ENCODE results near the gene LEF1.

The LEF1 gene

DNA sequence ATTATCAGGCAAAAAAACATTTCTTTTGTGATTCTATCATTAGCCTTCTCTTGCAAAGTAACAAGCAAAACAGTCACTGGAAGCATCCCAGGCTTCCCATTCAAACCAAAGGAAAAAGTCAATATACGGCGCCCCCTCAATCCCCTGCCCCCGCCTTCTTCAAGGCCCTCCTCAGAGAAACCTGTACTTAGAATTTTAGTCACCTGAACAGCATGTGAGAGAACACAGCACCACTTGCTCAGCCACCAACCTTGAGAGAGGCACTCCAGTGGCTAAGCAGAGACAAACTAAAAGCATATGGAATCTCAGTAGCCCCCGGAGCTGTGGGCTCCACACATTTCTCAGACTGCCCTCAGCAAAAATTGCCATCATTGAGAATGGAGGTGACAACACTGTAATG, 25.2 kb downstream of the LEF1 start:
- TF ChIP-seq ESRRG (CRISPR knock-in tag; IDR thresholded peaks at IDR 0.05) (no peak), ZFP30 (CRISPR knock-in tag; IDR thresholded peaks at IDR 0.05) (no peak), TOX (CRISPR knock-in tag; IDR thresholded peaks at IDR 0.05; ENCODE audit: borderline replicate concordance) (no peak), ZNF8 (CRISPR knock-in tag; IDR thresholded peaks at IDR 0.05) (no peak), ZFP3 (CRISPR knock-in tag; IDR thresholded peaks at IDR 0.05) (no peak), BACH2 (CRISPR knock-in tag; IDR thresholded peaks at IDR 0.05; ENCODE audit: borderline replicate concordance) (no peak), RARB (CRISPR knock-in tag; IDR thresholded peaks at IDR 0.05) (no peak), TCF4 (CRISPR knock-in tag; IDR thresholded peaks at IDR 0.05; ENCODE audit: borderline replicate concordance) (no peak), SNAI2 (CRISPR knock-in tag; IDR thresholded peaks at IDR 0.05) (no peak), ARNTL (CRISPR knock-in tag; IDR thresholded peaks at IDR 0.05; ENCODE audit: borderline replicate concordance, low read depth) (no peak)
- TF ChIP-seq, protein P1, sequence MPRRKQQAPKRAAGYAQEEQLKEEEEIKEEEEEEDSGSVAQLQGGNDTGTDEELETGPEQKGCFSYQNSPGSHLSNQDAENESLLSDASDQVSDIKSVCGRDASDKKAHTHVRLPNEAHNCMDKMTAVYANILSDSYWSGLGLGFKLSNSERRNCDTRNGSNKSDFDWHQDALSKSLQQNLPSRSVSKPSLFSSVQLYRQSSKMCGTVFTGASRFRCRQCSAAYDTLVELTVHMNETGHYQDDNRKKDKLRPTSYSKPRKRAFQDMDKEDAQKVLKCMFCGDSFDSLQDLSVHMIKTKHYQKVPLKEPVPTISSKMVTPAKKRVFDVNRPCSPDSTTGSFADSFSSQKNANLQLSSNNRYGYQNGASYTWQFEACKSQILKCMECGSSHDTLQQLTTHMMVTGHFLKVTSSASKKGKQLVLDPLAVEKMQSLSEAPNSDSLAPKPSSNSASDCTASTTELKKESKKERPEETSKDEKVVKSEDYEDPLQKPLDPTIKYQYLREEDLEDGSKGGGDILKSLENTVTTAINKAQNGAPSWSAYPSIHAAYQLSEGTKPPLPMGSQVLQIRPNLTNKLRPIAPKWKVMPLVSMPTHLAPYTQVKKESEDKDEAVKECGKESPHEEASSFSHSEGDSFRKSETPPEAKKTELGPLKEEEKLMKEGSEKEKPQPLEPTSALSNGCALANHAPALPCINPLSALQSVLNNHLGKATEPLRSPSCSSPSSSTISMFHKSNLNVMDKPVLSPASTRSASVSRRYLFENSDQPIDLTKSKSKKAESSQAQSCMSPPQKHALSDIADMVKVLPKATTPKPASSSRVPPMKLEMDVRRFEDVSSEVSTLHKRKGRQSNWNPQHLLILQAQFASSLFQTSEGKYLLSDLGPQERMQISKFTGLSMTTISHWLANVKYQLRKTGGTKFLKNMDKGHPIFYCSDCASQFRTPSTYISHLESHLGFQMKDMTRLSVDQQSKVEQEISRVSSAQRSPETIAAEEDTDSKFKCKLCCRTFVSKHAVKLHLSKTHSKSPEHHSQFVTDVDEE (CRISPR knock-in tag; IDR thresholded peaks at IDR 0.05) = no peak
- no peak for ATAC-seq

DNA sequence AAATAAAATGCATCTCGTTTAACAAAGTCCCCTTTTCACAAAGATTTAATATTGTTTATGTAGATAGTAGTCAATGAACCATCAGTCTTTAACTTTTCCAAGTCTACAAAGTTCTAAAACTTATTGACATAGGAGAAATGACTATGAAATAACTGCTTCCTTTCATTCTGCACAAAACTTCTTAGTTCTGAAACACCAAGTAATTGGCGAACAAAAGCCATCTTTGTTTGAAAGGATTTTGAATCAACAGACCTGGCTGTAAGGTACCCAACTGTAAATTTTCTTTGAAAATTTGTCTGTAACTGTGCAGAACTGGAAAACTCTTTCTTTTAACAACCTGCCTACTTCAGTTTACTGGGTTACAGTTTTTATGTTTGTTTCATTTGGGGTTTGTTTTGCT, 25.9 kb downstream of the LEF1 start:
- no peak for ATAC-seq
- TF ChIP-seq ZFP30 (CRISPR knock-in tag; IDR thresholded peaks at IDR 0.05) (no peak), ZNF8 (CRISPR knock-in tag; IDR thresholded peaks at IDR 0.05) (no peak), ESRRG (CRISPR knock-in tag; IDR thresholded peaks at IDR 0.05) (no peak), TCF4 (CRISPR knock-in tag; IDR thresholded peaks at IDR 0.05; ENCODE audit: borderline replicate concordance) (no peak), ZNF565 (CRISPR knock-in tag; conservative IDR thresholded peaks at IDR 0.05; ENCODE audit: low read depth) (no peak), PPARA (CRISPR knock-in tag; IDR thresholded peaks at IDR 0.05; ENCODE audit: borderline replicate concordance) (no peak), ZC3H10 (CRISPR knock-in tag; IDR thresholded peaks at IDR 0.05) (no peak), OSR1 (CRISPR knock-in tag; IDR thresholded peaks at IDR 0.05) (no peak), RARB (CRISPR knock-in tag; IDR thresholded peaks at IDR 0.05) (no peak), ISL1 (CRISPR knock-in tag; IDR thresholded peaks at IDR 0.05) (no peak)

DNA sequence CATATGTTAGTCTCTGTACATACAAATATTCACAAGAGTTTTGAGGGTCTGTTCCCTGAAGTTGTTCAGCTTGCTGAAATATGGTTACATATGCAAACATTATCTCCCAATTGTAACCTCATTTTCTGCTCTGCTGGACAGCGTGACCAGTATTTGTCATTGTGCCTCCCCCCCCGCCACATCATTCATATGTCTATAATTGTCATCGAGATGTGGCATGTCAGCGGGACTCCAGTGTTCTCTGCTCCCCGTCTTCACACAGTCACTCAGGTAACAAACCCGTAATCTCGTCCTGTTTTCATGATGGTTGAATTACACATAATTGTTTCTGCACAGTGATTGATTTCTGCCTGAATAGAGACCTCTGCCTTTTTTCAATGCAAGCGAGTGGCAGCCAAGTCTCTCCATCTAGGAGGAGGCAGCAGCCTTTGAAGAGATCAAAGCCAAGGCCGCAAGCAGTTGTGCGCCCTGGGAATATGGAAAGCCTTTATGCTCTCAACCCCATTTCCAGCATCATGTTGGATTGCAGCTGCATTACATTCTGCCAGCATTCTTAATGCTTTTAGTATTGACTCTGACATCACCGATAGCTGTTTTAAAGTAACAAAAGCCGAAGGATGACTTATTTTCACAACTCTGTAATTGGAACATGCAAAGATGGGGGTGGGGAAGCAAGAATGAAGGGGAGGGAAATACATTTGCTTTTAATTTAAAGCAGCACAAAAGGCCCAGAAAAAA, 27.4 kb downstream of the LEF1 start:
- no peak for ATAC-seq
- no peak for TF ChIP-seq ISL1 (CRISPR knock-in tag; IDR thresholded peaks at IDR 0.05)

DNA sequence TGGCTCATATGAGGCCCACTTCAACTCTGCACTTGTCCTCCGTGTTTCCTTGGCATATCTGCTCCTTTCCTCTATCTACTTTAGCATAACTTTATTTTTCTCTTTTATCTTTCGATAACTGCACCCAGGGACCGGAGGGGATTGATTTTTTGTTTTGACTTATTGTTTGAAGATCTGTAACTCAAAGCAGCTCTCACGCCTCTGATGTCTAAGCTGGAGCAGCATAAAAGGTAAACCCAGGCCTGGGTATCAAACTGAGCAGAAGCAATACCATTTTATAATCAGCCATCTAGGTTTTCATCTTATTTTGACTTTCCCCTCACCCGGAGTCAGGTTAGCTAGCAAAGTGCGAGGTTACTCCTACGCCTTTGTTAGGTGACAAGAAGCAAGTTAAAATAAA, 28.4 kb downstream of the LEF1 start:
- TF ChIP-seq, protein P1 (CRISPR knock-in tag; IDR thresholded peaks at IDR 0.05) = no peak
- TF ChIP-seq, protein P2, sequence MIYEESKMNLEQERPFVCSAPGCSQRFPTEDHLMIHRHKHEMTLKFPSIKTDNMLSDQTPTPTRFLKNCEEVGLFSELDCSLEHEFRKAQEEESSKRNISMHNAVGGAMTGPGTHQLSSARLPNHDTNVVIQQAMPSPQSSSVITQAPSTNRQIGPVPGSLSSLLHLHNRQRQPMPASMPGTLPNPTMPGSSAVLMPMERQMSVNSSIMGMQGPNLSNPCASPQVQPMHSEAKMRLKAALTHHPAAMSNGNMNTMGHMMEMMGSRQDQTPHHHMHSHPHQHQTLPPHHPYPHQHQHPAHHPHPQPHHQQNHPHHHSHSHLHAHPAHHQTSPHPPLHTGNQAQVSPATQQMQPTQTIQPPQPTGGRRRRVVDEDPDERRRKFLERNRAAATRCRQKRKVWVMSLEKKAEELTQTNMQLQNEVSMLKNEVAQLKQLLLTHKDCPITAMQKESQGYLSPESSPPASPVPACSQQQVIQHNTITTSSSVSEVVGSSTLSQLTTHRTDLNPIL (CRISPR knock-in tag; IDR thresholded peaks at IDR 0.05; ENCODE audit: low read depth) = no peak
- TF ChIP-seq, protein P3, sequence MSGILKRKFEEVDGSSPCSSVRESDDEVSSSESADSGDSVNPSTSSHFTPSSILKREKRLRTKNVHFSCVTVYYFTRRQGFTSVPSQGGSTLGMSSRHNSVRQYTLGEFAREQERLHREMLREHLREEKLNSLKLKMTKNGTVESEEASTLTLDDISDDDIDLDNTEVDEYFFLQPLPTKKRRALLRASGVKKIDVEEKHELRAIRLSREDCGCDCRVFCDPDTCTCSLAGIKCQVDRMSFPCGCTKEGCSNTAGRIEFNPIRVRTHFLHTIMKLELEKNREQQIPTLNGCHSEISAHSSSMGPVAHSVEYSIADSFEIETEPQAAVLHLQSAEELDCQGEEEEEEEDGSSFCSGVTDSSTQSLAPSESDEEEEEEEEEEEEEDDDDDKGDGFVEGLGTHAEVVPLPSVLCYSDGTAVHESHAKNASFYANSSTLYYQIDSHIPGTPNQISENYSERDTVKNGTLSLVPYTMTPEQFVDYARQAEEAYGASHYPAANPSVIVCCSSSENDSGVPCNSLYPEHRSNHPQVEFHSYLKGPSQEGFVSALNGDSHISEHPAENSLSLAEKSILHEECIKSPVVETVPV (CRISPR knock-in tag; IDR thresholded peaks at IDR 0.05) = no peak
- no peak for TF ChIP-seq TOX (CRISPR knock-in tag; IDR thresholded peaks at IDR 0.05; ENCODE audit: borderline replicate concordance)
- no peak for TF ChIP-seq SNAI2 (CRISPR knock-in tag; IDR thresholded peaks at IDR 0.05)
- ATAC-seq = no peak

All from SK-N-SH treated with all-trans-retinoic acid at 6 μM for 48 hours (cell line).